HEK293 (cell line): ENCODE measurements around the gene TMEM91.
"Not testable (repeated sequence)": the region's sequence is repeated elsewhere in the genome, so short reads cannot be mapped to it uniquely, and the experiment has no call there.

ENCODE experiments used
- CTCF ChIA-PET: fragments of 350-600 bp; formaldehyde crosslinking; extraction: SDS; loops from one replicate; lab custom pipeline; 2021; ENCODE audit warnings: antibody characterized with exemption; lab: Yijun Ruan, JAX
- POLR2A ChIA-PET: fragments of 300-600 bp; formaldehyde crosslinking; extraction: SDS; loops from one replicate; lab custom pipeline; 2020; ENCODE audit warnings: antibody characterized with exemption, inconsistent platforms; lab: Yijun Ruan, JAX
- H3K27ac ChIP-seq: fragments of 200-500 bp; sonication (Bioruptor generic); 2 replicates; pipeline ENCODE4 v1.5.1; 2014; ENCODE audit warnings: low read depth, low read length, control low read depth, inconsistent platforms; ENCODE audit errors: extremely low read depth
- H3K36me3 ChIP-seq, 2 experiments: fragments of 200-500 bp in 1 of 2; sonication (Bioruptor generic) in 1 of 2; 1 replicate in 1 of 2; 2 replicates in 1 of 2; pipeline ENCODE4 v1.5.1; 2014 to 2017; ENCODE audit warnings: inconsistent platforms in 2 of 2, low read length in 2 of 2; ENCODE audit not compliant: control insufficient read depth in 2 of 2, insufficient read depth in 1 of 2
- H3K4me1 ChIP-seq: fragments of 200-500 bp; sonication (Bioruptor generic); 2 replicates; pipeline ENCODE4 v1.5.1; 2014; ENCODE audit warnings: mild to moderate bottlenecking, low read length, inconsistent platforms; ENCODE audit not compliant: control insufficient read depth, insufficient read depth
- H3K4me3 ChIP-seq: 2 replicates; pipeline ENCODE4 v1.5.1; 2011; ENCODE audit warnings: low read depth, mild to moderate bottlenecking, control low read depth, low read length, moderate library complexity
- H3K9me3 ChIP-seq: fragments of 200-500 bp; sonication (Bioruptor generic); 2 replicates; pipeline ENCODE4 v1.5.1; 2014; ENCODE audit warnings: low read depth, low read length, inconsistent platforms; ENCODE audit not compliant: control insufficient read depth, insufficient read depth
- CTCF ChIP-seq: fragments of 450-650 bp; formaldehyde crosslinking; IDR thresholded peaks from 2 replicates; pipeline ENCODE4 v1.5.1; 2016; ENCODE audit warnings: missing biosample characterization, missing genetic modification characterization
- ELK4 ChIP-seq: IDR thresholded peaks from 2 replicates; pipeline ENCODE4 v1.6.1; 2011; ENCODE audit warnings: mild to moderate bottlenecking, low read depth, low read length, borderline replicate concordance
- PATZ1 ChIP-seq: fragments of 450-650 bp; formaldehyde crosslinking; IDR thresholded peaks from 2 replicates; pipeline ENCODE4 v1.5.1; 2016; ENCODE audit warnings: missing biosample characterization, missing genetic modification characterization
- ZBTB26 ChIP-seq: fragments of 450-650 bp; formaldehyde crosslinking; optimal IDR thresholded peaks from 2 replicates; pipeline ENCODE3; 2016; ENCODE audit warnings: missing biosample characterization, mild to moderate bottlenecking, missing genetic modification characterization
- ZIC2 ChIP-seq: fragments of 450-650 bp; formaldehyde crosslinking; IDR thresholded peaks from 2 replicates; pipeline ENCODE4 v1.5.1; 2016; ENCODE audit warnings: missing biosample characterization, missing genetic modification characterization
- ZNF121 ChIP-seq: fragments of 450-650 bp; formaldehyde crosslinking; IDR thresholded peaks from 2 replicates; pipeline ENCODE4 v1.5.1; 2016; ENCODE audit warnings: missing biosample characterization, missing genetic modification characterization
- ZNF214 ChIP-seq: fragments of 450-650 bp; formaldehyde crosslinking; IDR thresholded peaks from 2 replicates; pipeline ENCODE4 v1.5.1; 2017; ENCODE audit warnings: missing biosample characterization, mild to moderate bottlenecking, missing genetic modification characterization, borderline replicate concordance
- ZNF37A ChIP-seq: fragments of 450-650 bp; IDR thresholded peaks from 2 replicates; pipeline ENCODE4 v1.5.1; 2018; ENCODE audit warnings: missing biosample characterization, missing genetic modification characterization
- ZNF398 ChIP-seq: fragments of 450-650 bp; formaldehyde crosslinking; IDR thresholded peaks from 2 replicates; pipeline ENCODE4 v1.5.1; 2017; ENCODE audit warnings: missing biosample characterization, missing genetic modification characterization
- ZNF530 ChIP-seq: fragments of 450-650 bp; formaldehyde crosslinking; IDR thresholded peaks from 2 replicates; pipeline ENCODE4 v1.5.1; 2016; ENCODE audit warnings: low read depth, missing biosample characterization, missing genetic modification characterization
- ZNF558 ChIP-seq: fragments of 450-650 bp; formaldehyde crosslinking; IDR thresholded peaks from 2 replicates; pipeline ENCODE4 v1.5.1; 2016; ENCODE audit warnings: missing biosample characterization, missing genetic modification characterization
- ZNF707 ChIP-seq: fragments of 450-650 bp; formaldehyde crosslinking; IDR thresholded peaks from 2 replicates; pipeline ENCODE4 v1.5.1; 2016; ENCODE audit warnings: missing biosample characterization, missing genetic modification characterization
- ZNF830 ChIP-seq: fragments of 450-650 bp; IDR thresholded peaks from 2 replicates; pipeline ENCODE4 v1.5.0; 2018; ENCODE audit warnings: missing biosample characterization, missing genetic modification characterization, low read depth, mild to moderate bottlenecking, moderate library complexity

TMEM91 gene

GRCh38 chr19:41376998-41377365, 649 bp downstream of the TMEM91 start (continued):
- no peak for TF ChIP-seq ZNF214 (tag by site-specific recombination)
- no peak for TF ChIP-seq ZNF530 (tag by site-specific recombination)

GRCh38 chr19:41377977-41378709, 1.8 kb downstream of the TMEM91 start:
- H3K9me3 ChIP-seq = no peaks in the 10 kb centered on the region
- CTCF ChIA-PET = interaction anchor here (0.6 to 1.7 kb wide), 6 partner anchors 9 to 193 kb away, joined by 3 to 5 read pairs (median 3); partner anchors contain the start of gene B9D2
- H3K27ac ChIP-seq = no peak overlapping the region
- TF ChIP-seq ZNF558 (no peak), ZNF37A (tag by site-specific recombination) (no peak), CTCF (tag by site-specific recombination) (peak; percentile 27; the same call in 1 of the 2 replicates), ELK4 (no peak), ZIC2 (tag by site-specific recombination) (peak; percentile 72), ZNF707 (no peak), PATZ1 (tag by site-specific recombination) (0 out of 2 replicates have a peak, but pooled peaks have one; percentile 17)
- POLR2A ChIA-PET = interaction anchor here (0.7 to 6.2 kb wide), 3 partner anchors 13 to 59 kb away, joined by 3 to 64 read pairs (median 3); partner anchors contain the start of gene B9D2
- H3K4me1 ChIP-seq = peaks cover 17% of the 10 kb centered on the region
- H3K36me3 ChIP-seq = peaks cover 0 to 4% of the 10 kb centered on the region in 2 experiments; a peak in 2 of 3 replicates
- no peak overlapping the region for H3K4me3 ChIP-seq

- CTCF ChIA-PET = interaction anchor here (0.7 to 1.9 kb wide), 4 partner anchors 16 to 68 kb away, joined by 3 to 4 read pairs (median 4); no protein-coding TSS in a partner anchor
- H3K9me3 ChIP-seq, H3K4me3 ChIP-seq, H3K27ac ChIP-seq, H3K36me3 ChIP-seq, H3K4me1 ChIP-seq: not testable (repeated sequence)
- POLR2A ChIA-PET = interaction anchor here (6.2 kb wide), 1 partner anchor 17 kb away, joined by 64 read pairs; the partner anchor contains the start of gene B9D2
- peak; percentile 98 for TF ChIP-seq ZNF121
Observed at GRCh38 chr19:41381536-41381935, 5.2 kb downstream of the TMEM91 start.

GRCh38 chr19:41384351-41384750, 8.0 kb downstream of the TMEM91 start:
- TF ChIP-seq PATZ1 (tag by site-specific recombination) (no peak), ZNF398 (tag by site-specific recombination) (no peak), ZBTB26 (tag by site-specific recombination) (no peak), ZNF830 (tag by site-specific recombination) (no peak)
- Histone ChIP-seq H3K27ac (no peak overlapping the region), H3K36me3 (peaks cover 6 to 24% of the 10 kb centered on the region in 2 experiments; a peak in 2 of 3 replicates), H3K9me3 (no peaks in the 10 kb centered on the region), H3K4me3 (no peak overlapping the region), H3K4me1 (no peaks in the 10 kb centered on the region)
- ChIA-PET POLR2A (interaction anchor here (1.1 kb wide), 2 partner anchors 25 to 33 kb away, joined by 3 read pairs; no protein-coding TSS in a partner anchor), CTCF (no interaction called here)
